A673 (cell line): ENCODE data around the gene SLC23A2.

Experiments
- EZH2 ChIP-seq: fragments of 200-600 bp; sonication (generic); IDR thresholded peaks from 2 replicates; pipeline ENCODE4 v1.6.1; 2017; ENCODE audit warnings: borderline replicate concordance, low read depth, mild to moderate bottlenecking, mixed read lengths, antibody characterized with exemption, low read length; ENCODE audit not compliant: poor library complexity, severe bottlenecking
- TF ChIP-seq, protein P1 (sequence below): fragments of 300-800, 200-600 bp; sonication (generic); conservative IDR thresholded peaks from 2 replicates; pipeline ENCODE4 v1.5.1; 2017; ENCODE audit warnings: low read depth, mild to moderate bottlenecking, antibody characterized with exemption, low read length, moderate library complexity, mixed read lengths

DNA sequence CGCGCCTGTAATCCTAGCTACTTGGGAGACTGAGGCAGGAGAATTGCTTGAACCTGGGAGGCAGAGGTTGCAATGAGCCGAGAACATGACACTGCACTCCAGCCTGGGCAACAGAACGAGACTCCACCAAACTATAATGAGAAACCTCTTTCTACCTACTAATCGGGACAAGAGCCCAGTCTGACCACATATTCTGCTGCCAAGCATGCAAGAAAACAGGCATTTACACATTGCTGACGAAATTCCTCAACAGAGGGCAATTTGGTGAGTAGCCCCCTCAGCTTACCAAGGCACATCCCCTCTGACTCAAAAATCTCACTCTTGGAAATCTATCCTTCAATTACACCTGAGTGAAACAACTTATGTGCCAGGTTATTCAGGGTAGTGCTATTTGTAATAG, 81.2 kb downstream of the SLC23A2 start:
- TF ChIP-seq, protein P1, sequence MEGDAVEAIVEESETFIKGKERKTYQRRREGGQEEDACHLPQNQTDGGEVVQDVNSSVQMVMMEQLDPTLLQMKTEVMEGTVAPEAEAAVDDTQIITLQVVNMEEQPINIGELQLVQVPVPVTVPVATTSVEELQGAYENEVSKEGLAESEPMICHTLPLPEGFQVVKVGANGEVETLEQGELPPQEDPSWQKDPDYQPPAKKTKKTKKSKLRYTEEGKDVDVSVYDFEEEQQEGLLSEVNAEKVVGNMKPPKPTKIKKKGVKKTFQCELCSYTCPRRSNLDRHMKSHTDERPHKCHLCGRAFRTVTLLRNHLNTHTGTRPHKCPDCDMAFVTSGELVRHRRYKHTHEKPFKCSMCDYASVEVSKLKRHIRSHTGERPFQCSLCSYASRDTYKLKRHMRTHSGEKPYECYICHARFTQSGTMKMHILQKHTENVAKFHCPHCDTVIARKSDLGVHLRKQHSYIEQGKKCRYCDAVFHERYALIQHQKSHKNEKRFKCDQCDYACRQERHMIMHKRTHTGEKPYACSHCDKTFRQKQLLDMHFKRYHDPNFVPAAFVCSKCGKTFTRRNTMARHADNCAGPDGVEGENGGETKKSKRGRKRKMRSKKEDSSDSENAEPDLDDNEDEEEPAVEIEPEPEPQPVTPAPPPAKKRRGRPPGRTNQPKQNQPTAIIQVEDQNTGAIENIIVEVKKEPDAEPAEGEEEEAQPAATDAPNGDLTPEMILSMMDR = no peak
- TF ChIP-seq EZH2 = no peak
